ENCODE measurements around the gene ABI2. TPM values are rescaled to one million over a fixed set of nuclear protein-coding genes. Genes with fewer than 3 reads are reported as not detected.

Gene ABI2
- total RNA-seq, 2 experiments from 2014 or later, result 19.3 to 21.0 TPM

GRCh38 chr2:203438528-203438927, 110.3 kb downstream of the ABI2 start:
- H3K4me3 ChIP-seq (ENCODE audit: low read length), result no peak overlapping the region
- Mint-ChIP-seq H3K4me3 (no peak overlapping the region), H3K4me1 (ENCODE audit: low read depth) (no peaks in the 10 kb centered on the region), H3K36me3 (ENCODE audit: low read depth) (peaks cover 17% of the 10 kb centered on the region), H3K27me3 (no peaks in the 10 kb centered on the region), H3K9me3 (no peaks in the 10 kb centered on the region), H3K27ac (no peak overlapping the region)
- no peaks in the 10 kb centered on the region for H3K4me1 ChIP-seq (ENCODE audit: insufficient read depth, low read length)
- DNase-seq (no peak), ATAC-seq (ENCODE audit: poor library complexity) (no peak)
- H3K27me3 ChIP-seq (ENCODE audit: control insufficient read depth in 1 of 2, insufficient read depth in 2 of 2, low read length in 2 of 2), result no peaks in the 10 kb centered on the region
- ChIA-PET POLR2A (no interaction called here), CTCF (no interaction called here)
- H3K27ac ChIP-seq (ENCODE audit: low read depth in 1 of 2, low read length in 2 of 2), result no peak overlapping the region
- no peaks in the 10 kb centered on the region for H3K9me3 ChIP-seq (ENCODE audit: control insufficient read depth in 1 of 2, insufficient read depth in 1 of 2, low read length in 2 of 2)
- peaks cover 2% of the 10 kb centered on the region for H3K36me3 ChIP-seq (ENCODE audit: insufficient read depth, low read length)
- TF ChIP-seq CTCF (IDR thresholded peaks at IDR 0.05), result no peak
- intact Hi-C loops (cut with DNase I, micrococcal nuclease), result no loop called here

- DNase-seq, result no peak
- no peaks in the 10 kb centered on the region for H3K9me3 ChIP-seq (ENCODE audit: control insufficient read depth in 1 of 2, insufficient read depth in 1 of 2, low read length in 2 of 2)
- intact Hi-C loops (cut with DNase I, micrococcal nuclease), result no loop called here
- no peaks in the 10 kb centered on the region for H3K27me3 Mint-ChIP-seq
- TF ChIP-seq CTCF (IDR thresholded peaks at IDR 0.05), result no peak
- H3K27ac ChIP-seq (ENCODE audit: low read depth in 1 of 2, low read length in 2 of 2), result no peak overlapping the region
- H3K36me3 ChIP-seq (ENCODE audit: insufficient read depth, low read length), result peaks cover 2% of the 10 kb centered on the region
- ChIA-PET CTCF (no interaction called here), POLR2A (no interaction called here)
- H3K4me1 ChIP-seq (ENCODE audit: insufficient read depth, low read length), result no peaks in the 10 kb centered on the region
- no peak overlapping the region for H3K4me3 ChIP-seq (ENCODE audit: low read length)
- no peaks in the 10 kb centered on the region for H3K27me3 ChIP-seq (ENCODE audit: control insufficient read depth in 1 of 2, insufficient read depth in 2 of 2, low read length in 2 of 2)
- H3K4me3 Mint-ChIP-seq, result no peak overlapping the region
- H3K27ac Mint-ChIP-seq, result no peak overlapping the region
- ATAC-seq (ENCODE audit: poor library complexity), result no peak
- H3K9me3 Mint-ChIP-seq, result no peaks in the 10 kb centered on the region
- H3K4me1 Mint-ChIP-seq (ENCODE audit: low read depth), result no peaks in the 10 kb centered on the region
- peaks cover 26% of the 10 kb centered on the region for H3K36me3 Mint-ChIP-seq (ENCODE audit: low read depth)
These were observed 112.5 kb downstream of the ABI2 start for GRCh38 chr2:203440671-203441070.

- no peak overlapping the region for H3K4me3 ChIP-seq (ENCODE audit: low read length)
- Mint-ChIP-seq H3K36me3 (ENCODE audit: low read depth) (peaks cover 32% of the 10 kb centered on the region), H3K9me3 (no peaks in the 10 kb centered on the region), H3K27me3 (no peaks in the 10 kb centered on the region), H3K4me1 (ENCODE audit: low read depth) (no peaks in the 10 kb centered on the region), H3K4me3 (no peak overlapping the region), H3K27ac (no peak overlapping the region)
- POLR2A ChIA-PET, result no interaction called here
- ATAC-seq (ENCODE audit: poor library complexity), result no peak
- intact Hi-C loops (cut with DNase I, micrococcal nuclease), result no loop called here
- H3K27me3 ChIP-seq (ENCODE audit: control insufficient read depth in 1 of 2, insufficient read depth in 2 of 2, low read length in 2 of 2), result no peaks in the 10 kb centered on the region
- no peak for TF ChIP-seq CTCF (IDR thresholded peaks at IDR 0.05)
- no peaks in the 10 kb centered on the region for H3K4me1 ChIP-seq (ENCODE audit: insufficient read depth, low read length)
- no peak for DNase-seq
- H3K27ac ChIP-seq (ENCODE audit: low read depth in 1 of 2, low read length in 2 of 2), result no peak overlapping the region
- no peaks in the 10 kb centered on the region for H3K9me3 ChIP-seq (ENCODE audit: control insufficient read depth in 1 of 2, insufficient read depth in 1 of 2, low read length in 2 of 2)
- CTCF ChIA-PET, result no interaction called here
- peaks cover 2% of the 10 kb centered on the region for H3K36me3 ChIP-seq (ENCODE audit: insufficient read depth, low read length)
These were observed 113.3 kb downstream of the ABI2 start for GRCh38 chr2:203441463-203441862.
